ENCODE results near the gene CELSR3.

Gene CELSR3, protein sequence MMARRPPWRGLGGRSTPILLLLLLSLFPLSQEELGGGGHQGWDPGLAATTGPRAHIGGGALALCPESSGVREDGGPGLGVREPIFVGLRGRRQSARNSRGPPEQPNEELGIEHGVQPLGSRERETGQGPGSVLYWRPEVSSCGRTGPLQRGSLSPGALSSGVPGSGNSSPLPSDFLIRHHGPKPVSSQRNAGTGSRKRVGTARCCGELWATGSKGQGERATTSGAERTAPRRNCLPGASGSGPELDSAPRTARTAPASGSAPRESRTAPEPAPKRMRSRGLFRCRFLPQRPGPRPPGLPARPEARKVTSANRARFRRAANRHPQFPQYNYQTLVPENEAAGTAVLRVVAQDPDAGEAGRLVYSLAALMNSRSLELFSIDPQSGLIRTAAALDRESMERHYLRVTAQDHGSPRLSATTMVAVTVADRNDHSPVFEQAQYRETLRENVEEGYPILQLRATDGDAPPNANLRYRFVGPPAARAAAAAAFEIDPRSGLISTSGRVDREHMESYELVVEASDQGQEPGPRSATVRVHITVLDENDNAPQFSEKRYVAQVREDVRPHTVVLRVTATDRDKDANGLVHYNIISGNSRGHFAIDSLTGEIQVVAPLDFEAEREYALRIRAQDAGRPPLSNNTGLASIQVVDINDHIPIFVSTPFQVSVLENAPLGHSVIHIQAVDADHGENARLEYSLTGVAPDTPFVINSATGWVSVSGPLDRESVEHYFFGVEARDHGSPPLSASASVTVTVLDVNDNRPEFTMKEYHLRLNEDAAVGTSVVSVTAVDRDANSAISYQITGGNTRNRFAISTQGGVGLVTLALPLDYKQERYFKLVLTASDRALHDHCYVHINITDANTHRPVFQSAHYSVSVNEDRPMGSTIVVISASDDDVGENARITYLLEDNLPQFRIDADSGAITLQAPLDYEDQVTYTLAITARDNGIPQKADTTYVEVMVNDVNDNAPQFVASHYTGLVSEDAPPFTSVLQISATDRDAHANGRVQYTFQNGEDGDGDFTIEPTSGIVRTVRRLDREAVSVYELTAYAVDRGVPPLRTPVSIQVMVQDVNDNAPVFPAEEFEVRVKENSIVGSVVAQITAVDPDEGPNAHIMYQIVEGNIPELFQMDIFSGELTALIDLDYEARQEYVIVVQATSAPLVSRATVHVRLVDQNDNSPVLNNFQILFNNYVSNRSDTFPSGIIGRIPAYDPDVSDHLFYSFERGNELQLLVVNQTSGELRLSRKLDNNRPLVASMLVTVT (N-terminal part only)

DNA sequence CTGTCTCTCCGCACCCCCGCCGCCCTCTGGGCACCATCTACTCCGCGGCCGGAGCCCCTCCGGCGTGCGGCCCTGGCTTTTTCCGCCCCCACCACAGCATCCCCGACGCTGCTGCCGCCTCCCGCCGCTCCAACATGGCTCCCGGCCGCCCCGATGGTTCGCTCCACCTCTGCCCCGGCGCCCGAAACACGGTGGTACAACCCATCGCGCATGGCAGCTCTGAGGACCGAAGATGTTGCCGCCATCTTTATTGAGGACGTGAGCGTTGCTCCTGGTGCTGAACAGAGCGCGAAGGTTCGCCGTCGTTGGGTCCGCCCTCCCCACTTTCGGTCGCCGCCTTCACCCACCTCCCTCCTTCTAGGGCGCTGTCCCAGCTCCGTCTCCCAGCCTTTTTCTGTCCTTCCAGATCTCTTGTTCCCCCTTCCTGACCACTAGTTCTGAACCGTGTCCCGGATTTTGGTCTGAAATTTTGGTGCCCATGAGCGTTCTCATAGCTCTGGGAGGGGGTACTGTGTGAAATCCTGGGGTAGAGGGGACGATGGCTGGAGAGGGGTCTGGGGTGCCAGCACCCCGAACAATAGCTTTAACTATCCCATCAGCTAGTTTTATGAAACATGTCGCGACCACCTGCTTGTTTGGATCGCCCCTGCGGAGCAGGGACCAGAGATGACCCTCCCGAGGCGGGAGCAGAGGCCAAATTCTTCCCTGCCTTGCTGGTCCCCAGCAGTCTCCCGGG, at the start of gene CELSR3:
Gene CELSR3 (minus strand): TSS at position 134 of the 736 bp plus-strand sequence. CDS start 252 bp downstream, outside the sequence.
- FAIRE-seq (peak; percentile 98), DNase-seq (ENCODE audit: insufficient read length, low spot score) (peak; percentile 65)

DNA sequence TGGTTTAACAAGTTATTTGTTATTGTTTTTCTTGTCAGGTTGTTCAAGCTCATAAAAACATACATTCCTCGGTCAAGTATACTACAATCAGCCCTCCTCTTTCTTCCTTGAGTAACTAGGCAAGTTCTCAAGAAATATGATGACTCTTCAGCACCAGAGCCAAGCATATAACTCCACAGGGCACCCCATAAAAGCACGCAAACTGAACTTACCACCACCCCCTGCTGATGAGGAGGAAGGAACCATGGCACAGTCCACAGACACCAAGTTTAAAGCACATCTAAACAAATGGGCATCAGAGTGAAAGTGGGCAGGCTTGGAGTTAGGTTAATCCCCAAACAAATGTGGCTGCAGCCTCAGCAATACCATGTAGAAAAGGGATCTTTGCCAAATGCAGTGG, 49.0 kb upstream of the CELSR3 start:
- DNase-seq (ENCODE audit: insufficient read length, low spot score) (no peak), FAIRE-seq (no peak)

DNA sequence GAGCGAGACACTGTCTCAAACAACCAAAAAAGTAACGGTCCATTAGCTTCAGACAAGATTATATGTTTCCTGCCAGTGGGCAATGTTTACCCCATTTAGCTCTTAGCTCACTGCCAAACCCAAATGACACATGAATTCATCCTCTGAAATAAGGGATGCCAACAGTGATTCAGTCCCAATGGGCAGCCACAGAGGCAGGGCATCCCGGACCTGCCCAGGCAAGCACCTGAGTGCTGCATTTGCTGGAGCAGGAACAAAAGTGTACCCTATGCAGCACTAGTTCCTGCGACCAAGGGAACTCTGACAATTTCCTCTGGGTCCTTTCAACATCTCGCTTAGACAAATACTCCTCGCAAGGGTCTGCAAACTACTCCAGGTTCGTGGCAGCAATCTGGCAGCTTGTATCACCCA, 46.4 kb upstream of the CELSR3 start:
- FAIRE-seq: no peak
- no peak for DNase-seq (ENCODE audit: insufficient read length, low spot score)

DNA sequence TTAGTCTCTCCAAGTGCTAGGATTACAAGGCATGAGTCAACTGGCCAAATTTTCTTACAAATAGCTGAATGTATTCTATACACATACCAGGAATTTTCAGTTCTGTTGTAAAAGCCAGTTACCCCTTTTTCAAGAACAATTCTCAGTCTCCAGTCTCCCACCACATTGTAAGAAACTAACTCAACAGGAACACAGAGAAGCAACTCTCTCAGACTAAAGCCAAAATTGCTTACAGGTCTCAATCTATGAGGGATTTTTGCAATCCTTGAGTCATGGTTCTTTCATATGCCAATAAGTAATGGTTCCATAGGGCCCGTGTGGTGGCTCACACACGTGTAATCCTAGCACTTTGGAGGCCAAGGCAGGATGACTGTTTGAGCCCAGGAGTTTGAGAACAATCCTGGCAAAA, 45.8 kb upstream of the CELSR3 start:
- no peak for FAIRE-seq
- no peak for DNase-seq (ENCODE audit: insufficient read length, low spot score)

DNA sequence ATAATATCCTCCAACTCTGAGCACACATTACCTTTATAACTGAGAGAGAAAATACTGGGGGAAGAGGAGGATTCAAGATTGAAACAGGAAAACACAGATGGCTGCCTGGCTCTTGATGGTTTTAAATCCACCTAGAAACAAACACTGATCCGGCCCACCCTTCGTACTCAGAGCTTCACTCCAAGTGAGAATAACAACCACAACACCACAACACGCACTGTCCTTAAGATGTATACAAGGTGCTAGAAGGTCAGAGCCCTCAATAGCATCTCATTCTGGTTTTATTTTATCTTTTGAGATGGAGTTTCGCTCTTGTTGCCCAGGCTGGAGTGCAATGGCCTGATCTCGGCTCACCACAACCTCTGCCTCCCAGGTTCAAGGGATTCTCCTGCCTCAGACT, 44.5 kb upstream of the CELSR3 start:
- no peak for FAIRE-seq
- DNase-seq (ENCODE audit: insufficient read length, low spot score): no peak

DNA sequence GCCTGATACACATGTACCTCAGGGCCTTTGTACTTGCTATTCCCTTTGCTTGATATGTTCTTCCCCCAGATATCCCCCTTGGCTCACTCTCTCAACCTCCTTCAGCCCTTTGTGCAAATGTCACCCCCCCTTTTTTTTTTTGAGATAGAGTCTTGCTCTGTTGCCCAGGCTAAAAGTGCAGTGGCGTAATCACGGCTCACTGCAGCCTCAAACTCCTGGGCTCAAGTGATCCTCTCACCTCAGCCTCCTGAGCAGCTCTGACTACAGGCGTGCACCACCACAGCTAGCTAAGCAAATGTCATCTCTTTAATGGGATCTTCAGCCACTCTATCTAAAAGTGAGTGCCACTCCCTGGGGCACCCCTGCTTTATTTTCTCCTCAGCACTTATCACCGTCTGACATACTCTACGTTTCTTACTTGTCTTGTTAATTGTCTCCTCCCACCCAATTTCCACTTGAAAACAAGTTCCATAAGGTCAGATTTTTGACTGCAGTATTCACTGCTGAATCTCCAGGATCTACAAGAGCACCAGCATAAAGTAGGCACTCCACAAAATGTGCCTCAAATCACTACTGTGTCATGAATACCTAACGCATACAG, 39.7 kb upstream of the CELSR3 start:
- FAIRE-seq: no peak
- DNase-seq (ENCODE audit: insufficient read length, low spot score): no peak

DNA sequence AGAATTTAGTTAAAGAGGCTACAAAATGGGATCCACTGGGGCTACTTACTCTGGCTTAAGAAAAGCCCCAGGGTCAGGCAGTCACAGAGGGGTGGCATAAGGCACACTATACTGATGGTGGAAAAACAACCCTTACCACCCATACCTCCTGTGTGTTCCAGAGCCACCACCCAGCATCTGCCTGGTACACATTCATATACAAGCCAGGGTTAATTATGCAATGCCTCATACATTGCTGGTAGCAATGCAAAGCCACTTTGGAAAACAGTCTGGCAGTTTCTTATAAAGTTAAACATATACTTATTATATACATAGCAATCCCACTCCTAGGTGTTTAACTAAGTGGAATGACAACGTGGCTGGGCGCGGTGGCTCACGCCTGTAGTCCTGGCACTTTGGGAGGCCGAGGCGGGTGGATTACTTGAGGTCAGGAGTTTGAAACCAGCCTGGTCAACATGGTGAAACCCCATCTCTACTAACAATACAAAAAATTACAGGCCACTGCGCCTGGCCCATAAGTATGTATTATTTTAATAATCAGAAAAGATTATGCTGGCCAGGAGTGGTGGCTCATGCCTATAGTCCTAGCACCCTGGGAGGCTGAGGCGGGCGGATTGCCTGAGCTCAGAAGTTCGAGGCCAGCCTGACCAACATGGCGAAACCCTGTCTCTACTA, 38.2 kb upstream of the CELSR3 start:
- DNase-seq (ENCODE audit: insufficient read length, low spot score) (no peak), FAIRE-seq (no peak)

DNA sequence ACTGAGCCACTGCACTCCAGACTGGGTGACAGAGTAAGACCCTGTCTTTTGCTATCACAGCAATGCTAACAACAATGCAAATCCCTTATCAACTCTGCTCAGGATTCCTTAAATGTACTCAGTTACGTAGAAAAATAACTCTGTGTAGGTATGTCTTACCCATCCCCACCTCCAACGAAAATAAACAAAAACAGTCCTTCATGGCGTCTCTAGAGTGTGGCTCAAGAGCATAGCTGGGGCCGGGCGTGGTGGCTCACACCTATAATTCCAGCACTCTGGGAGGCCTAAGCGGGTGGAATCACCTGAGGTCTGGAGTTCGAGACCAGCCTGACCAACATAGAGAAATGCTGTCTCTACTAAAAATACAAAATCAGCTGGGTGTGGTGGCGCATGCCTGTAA, 36.2 kb upstream of the CELSR3 start:
- no peak for DNase-seq (ENCODE audit: insufficient read length, low spot score)
- FAIRE-seq: no peak

DNA sequence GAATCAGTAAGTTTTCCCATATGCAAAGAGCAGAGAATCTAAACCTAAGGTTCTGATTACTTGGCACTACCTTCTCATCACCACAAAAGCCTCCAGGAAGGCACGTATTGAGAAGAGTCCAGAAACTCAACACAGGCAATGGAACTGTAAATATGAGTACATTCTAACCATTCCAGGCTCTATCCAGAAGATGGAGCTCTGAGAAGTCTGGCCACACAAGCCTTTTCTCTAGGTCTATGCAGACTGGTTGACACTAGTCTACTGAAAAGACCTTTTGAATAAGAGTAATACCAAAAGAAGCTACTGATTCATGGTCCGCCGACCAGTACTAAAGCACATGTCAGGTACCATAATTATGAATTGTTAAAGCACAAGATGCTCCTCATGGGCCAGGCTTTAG, 35.3 kb upstream of the CELSR3 start:
- FAIRE-seq: no peak
- DNase-seq (ENCODE audit: insufficient read length, low spot score): no peak

DNA sequence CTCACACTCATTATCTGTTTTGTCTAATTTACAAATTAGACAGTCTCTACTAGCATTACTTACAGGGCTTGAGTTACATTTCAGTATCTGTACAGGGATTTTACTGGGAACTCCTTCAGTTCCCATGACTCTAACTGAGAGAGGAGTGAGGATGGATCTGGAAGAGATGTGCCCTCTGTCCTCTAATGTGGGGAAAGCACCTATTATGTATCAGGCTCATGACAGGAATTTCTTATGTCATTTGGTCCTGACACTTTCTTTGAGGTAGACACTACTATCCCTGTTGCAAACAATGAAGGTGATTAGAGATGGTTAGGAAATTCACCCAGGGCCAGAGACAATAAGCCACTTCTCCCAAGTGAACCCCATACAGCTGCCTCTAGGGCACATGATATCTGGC, 33.9 kb upstream of the CELSR3 start:
- no peak for DNase-seq (ENCODE audit: insufficient read length, low spot score)
- no peak for FAIRE-seq

DNA sequence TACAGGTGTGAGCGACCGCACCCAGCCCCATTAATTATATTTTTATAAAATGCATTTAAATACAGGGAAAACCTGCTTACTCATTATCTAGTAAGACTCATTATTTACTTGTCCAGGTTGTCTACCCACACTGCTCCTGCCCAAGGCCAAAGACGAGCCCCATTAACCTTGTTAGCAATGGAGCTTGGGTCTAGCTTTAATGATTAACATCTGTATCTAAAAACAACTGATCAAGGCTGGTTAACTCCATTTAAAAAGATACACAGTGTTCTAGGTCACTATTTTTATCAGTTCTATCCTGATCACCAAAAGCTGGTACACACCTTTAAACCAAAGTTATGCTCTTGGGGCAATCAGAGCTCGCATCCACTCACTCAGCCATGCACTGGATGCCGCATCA, 33.5 kb upstream of the CELSR3 start:
- no peak for FAIRE-seq

DNA sequence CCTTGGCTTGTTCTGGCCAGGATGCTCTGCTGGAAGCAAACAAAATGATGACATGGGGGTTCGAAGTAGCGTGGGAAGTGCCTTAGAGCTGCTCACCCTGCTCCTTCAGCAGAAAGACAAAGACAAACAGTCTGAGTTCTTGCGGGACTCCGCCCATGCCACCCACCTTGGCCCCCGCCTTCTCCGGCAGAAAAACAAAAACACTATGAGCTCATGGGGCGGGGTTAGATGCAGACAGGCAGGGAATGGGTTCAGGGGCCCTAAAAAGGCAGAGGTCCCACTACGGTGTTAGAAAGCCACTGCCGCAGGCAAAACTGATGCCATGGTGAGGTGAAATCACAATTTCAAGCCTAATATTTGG, 32.7 kb upstream of the CELSR3 start:
- FAIRE-seq: no peak

More for the DNA sequence above, 33.5 kb upstream of the CELSR3 start:
- no peak for DNase-seq (ENCODE audit: insufficient read length, low spot score)

DNA sequence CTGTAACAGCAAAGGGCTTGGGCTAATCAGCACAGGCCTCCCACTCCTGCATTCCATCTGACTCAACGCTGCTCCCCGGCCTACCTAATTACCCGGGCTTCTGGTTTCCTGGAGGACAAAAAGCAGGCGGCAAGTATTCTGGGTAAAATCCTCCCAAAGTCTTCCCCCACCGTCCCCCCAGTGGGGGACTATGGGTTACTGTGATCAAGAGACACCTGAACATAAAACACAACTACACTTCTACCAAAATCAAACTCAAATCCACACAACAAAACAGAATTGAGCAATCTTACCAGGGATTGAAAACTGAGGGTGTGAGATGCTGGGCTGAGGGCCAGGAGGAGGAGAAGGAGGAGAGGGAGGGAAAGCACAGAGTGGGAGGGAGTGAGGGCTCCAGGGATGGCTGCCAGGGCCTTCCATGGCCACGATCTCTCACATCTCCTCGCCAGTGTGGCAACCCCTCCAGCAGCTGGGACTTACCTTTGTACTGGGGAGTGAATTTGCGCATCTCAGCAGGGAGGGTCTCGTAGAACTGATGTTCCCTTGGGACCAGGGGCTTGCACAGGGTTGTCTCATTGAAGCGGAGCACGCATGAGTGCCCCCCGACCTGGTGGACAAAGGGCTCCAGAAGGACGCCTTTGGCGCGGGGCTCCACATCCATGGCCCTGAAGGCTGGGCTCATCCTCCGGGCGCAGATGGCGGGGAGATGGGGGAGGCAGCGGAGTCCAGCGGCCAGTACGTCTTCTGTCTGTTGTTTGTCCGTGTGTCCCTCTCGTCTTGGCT, 32.1 kb upstream of the CELSR3 start:
- peak; percentile 89 for FAIRE-seq
- DNase-seq (ENCODE audit: insufficient read length, low spot score): peak; percentile 71

More for the DNA sequence above, 32.7 kb upstream of the CELSR3 start:
- peak; percentile 31 for DNase-seq (ENCODE audit: insufficient read length, low spot score)

DNA sequence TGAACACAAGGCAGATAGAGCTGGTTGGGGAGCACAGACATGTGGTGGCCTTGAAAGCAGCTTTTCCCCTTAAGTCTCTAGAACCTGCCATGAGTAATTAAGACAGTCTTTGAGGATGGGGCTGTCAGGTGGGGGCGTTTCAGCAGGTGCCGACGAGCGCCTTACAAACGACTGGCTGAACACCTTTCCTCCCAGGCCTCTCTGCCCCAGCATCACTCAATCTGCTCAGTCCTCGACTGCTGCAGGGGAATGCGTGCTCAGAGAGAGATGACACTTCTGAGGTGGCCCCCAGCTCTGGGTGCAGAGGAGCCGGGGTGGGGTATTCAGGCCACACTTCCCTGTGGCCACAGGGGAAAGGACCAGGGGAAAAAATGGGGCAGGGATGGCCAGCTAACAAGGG, 31.1 kb upstream of the CELSR3 start:
- no peak for DNase-seq (ENCODE audit: insufficient read length, low spot score)
- no peak for FAIRE-seq

DNA sequence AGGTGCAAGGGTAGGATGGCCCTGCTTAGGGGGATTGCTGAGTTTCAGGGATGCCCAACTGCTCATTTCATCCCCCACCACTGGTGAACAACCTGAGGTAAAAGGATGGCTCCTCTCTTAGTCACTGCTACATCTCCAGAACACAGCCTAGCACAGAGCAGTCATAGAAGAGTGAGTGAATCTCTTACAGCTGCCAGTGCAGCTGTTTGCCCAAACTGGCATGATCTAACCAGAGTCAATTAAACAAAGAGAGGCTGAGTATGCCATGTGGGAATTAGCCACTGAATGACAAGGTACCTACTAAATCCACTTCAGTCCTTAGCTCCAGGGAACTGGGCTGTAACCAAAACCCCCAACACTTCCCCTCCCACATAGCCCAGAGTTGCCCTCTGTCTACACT, 29.9 kb upstream of the CELSR3 start:
- DNase-seq (ENCODE audit: insufficient read length, low spot score) (no peak), FAIRE-seq (no peak)

DNA sequence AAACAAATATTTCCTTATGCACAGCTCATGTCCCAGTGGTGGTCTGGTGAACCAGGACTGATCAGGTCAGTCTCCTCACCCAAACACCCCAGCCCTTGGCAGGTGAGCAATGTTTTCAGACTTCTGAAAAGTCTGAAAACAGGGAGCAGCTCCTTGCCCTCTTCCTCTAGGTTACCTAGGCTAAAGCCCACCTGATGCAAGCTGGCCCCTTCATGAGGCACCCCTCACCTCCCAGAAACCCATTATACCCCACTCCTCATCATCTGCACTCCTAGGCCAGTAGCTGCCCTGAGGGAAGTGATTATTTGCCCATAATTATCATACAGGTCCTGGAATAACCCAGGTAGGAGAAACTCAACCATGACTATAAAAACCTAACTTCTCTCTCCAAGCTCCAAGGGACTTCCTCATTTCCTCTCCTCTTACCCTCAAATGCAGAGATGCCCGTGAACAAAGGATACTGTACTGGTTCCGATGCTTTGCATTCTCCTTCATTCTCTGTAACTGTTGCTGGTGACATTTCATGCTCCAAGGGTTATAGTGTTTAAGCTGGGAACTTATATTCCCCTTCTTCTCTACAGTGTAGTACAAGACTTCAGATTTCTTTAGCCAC, 28.3 kb upstream of the CELSR3 start:
- no peak for FAIRE-seq
- no peak for DNase-seq (ENCODE audit: insufficient read length, low spot score)

DNA sequence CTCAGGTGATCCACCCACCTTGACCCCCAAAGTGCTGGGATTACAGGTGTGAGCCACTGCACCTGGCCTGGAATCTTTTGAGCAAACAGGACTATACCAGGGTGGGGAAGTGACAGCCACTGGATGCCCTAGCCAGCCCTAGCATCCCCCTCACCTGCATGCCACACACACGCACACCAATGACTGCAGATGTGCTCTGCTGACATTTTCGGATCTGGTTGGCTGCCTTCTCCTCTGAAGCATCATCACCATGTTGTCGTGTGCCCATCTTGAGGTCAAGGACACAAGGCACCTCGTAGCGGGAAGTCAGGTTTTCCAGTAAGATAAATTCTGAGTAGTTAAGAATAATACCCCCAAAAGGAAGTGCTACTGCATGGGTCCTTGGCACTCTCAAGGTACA, 26.7 kb upstream of the CELSR3 start:
- FAIRE-seq (no peak), DNase-seq (ENCODE audit: insufficient read length, low spot score) (no peak)

DNA sequence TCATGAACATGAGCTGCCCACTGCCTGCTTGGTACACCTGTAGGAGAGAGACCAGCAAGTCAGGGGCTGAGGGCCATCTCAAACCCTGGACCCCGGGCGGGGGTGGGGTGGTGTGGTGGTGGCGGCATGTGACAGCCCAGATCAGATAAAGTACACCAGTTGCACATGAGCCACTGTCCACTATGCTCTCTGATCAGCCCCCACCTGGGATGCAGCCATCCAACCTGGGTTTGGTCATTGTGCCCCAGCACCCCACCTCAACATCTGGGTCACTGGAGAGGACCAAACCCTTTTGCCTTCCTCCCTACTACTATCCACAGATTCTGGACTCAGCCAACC, 26.0 kb upstream of the CELSR3 start:
- no peak for DNase-seq (ENCODE audit: insufficient read length, low spot score)
- FAIRE-seq: no peak

Data from HTR-8/SVneo (cell line).